ENCODE results near the gene ZNF750.

ZNF750 gene

DNA sequence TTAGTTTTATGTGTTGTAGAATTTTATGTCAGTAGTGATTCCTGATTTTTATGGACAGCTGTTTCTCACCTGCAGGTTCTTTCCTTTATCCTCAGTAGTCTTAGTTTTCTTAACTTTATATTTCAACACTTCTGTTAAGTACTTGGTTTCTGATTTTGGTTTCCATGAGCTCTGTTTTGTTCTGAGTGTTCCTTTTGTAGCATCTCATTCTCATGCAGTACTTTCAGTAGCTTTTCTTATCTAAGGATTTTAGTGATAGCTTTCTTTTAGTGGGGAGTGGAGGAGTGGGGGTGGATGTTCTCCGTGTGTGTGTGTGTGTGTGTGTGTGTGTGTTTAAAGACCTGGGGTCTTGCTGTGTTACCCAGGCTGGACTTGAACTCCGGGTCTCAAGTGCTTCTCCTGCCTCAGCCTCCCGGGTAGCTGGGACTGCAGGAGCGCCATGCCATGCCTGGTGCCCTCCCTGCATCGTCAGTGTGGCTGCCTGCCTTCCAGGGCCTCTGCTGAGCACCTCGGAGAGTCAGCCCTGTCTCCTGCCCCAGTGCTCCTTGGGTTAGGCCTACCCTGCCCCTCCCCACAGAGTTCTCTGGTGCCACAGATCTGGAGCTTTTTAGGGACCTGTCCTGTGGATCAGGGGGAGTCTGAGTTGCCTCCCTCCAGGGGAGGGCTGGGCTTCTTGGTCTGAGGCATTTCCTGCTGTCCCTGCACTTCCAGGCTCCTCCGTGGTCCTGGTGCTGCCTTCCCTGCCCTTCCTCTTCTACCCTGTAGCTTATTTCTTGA, 4.3 kb upstream of the ZNF750 start:
- Histone ChIP-seq H3K4me3 (replicated peaks; ENCODE audit: insufficient read depth, low read length) (no peak overlapping the region), H3K27me3 (ENCODE audit: insufficient read depth, poor library complexity, severe bottlenecking) (no peaks in the 10 kb centered on the region), H3K27ac (replicated peaks) (no peak overlapping the region)
- TF ChIP-seq, protein P1, sequence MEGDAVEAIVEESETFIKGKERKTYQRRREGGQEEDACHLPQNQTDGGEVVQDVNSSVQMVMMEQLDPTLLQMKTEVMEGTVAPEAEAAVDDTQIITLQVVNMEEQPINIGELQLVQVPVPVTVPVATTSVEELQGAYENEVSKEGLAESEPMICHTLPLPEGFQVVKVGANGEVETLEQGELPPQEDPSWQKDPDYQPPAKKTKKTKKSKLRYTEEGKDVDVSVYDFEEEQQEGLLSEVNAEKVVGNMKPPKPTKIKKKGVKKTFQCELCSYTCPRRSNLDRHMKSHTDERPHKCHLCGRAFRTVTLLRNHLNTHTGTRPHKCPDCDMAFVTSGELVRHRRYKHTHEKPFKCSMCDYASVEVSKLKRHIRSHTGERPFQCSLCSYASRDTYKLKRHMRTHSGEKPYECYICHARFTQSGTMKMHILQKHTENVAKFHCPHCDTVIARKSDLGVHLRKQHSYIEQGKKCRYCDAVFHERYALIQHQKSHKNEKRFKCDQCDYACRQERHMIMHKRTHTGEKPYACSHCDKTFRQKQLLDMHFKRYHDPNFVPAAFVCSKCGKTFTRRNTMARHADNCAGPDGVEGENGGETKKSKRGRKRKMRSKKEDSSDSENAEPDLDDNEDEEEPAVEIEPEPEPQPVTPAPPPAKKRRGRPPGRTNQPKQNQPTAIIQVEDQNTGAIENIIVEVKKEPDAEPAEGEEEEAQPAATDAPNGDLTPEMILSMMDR (IDR thresholded peaks at IDR 0.05; ENCODE audit: insufficient read depth, low read length): no peak
- TF ChIP-seq, protein P2, sequence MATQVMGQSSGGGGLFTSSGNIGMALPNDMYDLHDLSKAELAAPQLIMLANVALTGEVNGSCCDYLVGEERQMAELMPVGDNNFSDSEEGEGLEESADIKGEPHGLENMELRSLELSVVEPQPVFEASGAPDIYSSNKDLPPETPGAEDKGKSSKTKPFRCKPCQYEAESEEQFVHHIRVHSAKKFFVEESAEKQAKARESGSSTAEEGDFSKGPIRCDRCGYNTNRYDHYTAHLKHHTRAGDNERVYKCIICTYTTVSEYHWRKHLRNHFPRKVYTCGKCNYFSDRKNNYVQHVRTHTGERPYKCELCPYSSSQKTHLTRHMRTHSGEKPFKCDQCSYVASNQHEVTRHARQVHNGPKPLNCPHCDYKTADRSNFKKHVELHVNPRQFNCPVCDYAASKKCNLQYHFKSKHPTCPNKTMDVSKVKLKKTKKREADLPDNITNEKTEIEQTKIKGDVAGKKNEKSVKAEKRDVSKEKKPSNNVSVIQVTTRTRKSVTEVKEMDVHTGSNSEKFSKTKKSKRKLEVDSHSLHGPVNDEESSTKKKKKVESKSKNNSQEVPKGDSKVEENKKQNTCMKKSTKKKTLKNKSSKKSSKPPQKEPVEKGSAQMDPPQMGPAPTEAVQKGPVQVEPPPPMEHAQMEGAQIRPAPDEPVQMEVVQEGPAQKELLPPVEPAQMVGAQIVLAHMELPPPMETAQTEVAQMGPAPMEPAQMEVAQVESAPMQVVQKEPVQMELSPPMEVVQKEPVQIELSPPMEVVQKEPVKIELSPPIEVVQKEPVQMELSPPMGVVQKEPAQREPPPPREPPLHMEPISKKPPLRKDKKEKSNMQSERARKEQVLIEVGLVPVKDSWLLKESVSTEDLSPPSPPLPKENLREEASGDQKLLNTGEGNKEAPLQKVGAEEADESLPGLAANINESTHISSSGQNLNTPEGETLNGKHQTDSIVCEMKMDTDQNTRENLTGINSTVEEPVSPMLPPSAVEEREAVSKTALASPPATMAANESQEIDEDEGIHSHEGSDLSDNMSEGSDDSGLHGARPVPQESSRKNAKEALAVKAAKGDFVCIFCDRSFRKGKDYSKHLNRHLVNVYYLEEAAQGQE (IDR thresholded peaks at IDR 0.05; ENCODE audit: insufficient replicate concordance, low read depth): no peak
- TF ChIP-seq POLR2AphosphoS5 (IDR thresholded peaks at IDR 0.05; ENCODE audit: low read depth): no peak
- no peak for DNase-seq (ENCODE audit: low read depth in 1 of 2, low spot score in 1 of 2)

DNA sequence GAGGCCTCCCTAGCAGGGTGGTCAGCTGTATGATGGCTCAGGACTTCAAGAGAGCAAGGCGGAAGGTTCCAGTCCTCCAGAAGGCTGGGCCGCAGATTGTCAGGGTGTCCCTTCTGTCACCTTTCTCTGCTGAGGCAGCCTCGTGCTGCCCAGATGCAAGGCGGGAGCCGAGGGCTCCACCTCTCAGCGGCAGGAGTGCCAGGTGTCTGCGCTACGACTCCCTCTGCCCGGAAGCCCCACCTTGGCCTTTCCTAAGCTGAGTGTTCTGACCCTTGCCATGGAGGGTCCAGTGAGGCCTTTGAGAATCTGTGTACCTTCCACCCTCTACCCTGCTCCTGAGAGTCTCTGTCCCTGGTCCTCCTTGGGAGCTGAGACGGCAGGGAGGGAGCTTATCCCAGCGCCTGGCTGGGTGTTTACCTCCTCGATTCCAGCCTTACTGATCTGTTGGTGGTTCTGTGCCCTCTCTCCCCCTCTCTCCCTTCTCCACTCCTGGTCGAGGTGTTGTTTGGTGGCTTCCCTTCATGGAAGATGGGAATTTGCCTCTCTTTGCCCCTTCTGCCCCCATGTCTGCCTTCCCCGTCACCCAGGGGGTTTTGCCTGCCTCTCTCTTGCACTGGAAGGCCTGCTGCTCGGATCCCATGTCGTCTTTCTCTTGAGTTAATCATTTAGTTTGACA, 2.2 kb upstream of the ZNF750 start:
- TF ChIP-seq, protein P2 (IDR thresholded peaks at IDR 0.05; ENCODE audit: insufficient replicate concordance, low read depth): no peak
- TF ChIP-seq POLR2AphosphoS5 (IDR thresholded peaks at IDR 0.05; ENCODE audit: low read depth) (no peak), GABPA (IDR thresholded peaks at IDR 0.05; ENCODE audit: low read depth) (no peak), SPI1 (IDR thresholded peaks at IDR 0.05; ENCODE audit: borderline replicate concordance, low read depth) (no peak)
- TF ChIP-seq, protein P1 (IDR thresholded peaks at IDR 0.05; ENCODE audit: insufficient read depth, low read length): no peak
- no peak for DNase-seq (ENCODE audit: low read depth in 1 of 2, low spot score in 1 of 2)
- H3K27ac ChIP-seq (replicated peaks): no peak overlapping the region
- no peaks in the 10 kb centered on the region for H3K27me3 ChIP-seq (ENCODE audit: insufficient read depth, poor library complexity, severe bottlenecking)
- H3K4me3 ChIP-seq (replicated peaks; ENCODE audit: insufficient read depth, low read length): no peak overlapping the region

DNA sequence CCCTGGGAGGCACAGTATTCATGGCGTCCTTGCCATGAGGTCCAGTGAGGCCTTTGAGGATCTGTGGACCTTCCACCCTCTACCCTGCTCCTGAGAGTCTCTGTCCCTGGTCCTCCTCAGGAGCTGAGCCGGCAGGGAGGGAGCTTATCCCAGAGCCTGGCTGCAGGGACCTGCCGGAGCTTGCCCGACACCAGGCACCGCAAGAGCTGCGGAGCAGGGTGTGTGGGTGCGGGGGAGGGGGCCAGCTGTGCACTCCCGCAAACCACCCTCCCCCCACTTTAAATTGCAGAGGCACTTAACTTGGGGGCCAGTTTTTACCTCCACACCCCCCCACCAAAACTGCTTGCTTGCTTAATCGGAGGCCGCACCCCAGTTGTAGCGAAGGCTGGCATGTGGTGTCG, 609 bp upstream of the ZNF750 start:
- H3K27ac ChIP-seq (replicated peaks): no peak overlapping the region
- TF ChIP-seq, protein P1 (IDR thresholded peaks at IDR 0.05; ENCODE audit: insufficient read depth, low read length): no peak

More for the DNA sequence above, 609 bp upstream of the ZNF750 start:
- Histone ChIP-seq H3K4me3 (replicated peaks; ENCODE audit: insufficient read depth, low read length) (no peak overlapping the region), H3K27me3 (ENCODE audit: insufficient read depth, poor library complexity, severe bottlenecking) (no peaks in the 10 kb centered on the region)
- no peak for DNase-seq (ENCODE audit: low read depth in 1 of 2, low spot score in 1 of 2)

All from HL-60 (cell line).